HepG2 (cell line): ENCODE measurements around the gene HKDC1. TPM values are rescaled to one million over a fixed set of nuclear protein-coding genes. Genes with fewer than 3 reads are reported as not detected.
A peak's percentile ranks its signal among the peaks of the same experiment; 100 is the strongest.

Source experiments
- ATAC-seq: fragments of 200-7000 bp; cut with Tn5 transposase; 3 replicates; pipeline ENCODE4 v1.9.1; 2020; ENCODE audit warnings: mild to moderate bottlenecking, moderate library complexity
- BruUV-seq: library from RNA; stranded (reverse); fragments of 400-500 nt; replicated peaks from 2 replicates; lab custom pipeline; 2021; lab: Mats Ljungman, UMichigan
- CTCF ChIA-PET: fragments of 300-600 bp; formaldehyde crosslinking; extraction: SDS; loops from one replicate; lab custom pipeline; 2021; ENCODE audit warnings: low total read pairs, inconsistent platforms, low intra/inter-chr PET ratio; lab: Yijun Ruan, JAX
- POLR2A ChIA-PET: fragments of 350-600 bp; sonication (Branson Sonifier 250); formaldehyde crosslinking; loops from one replicate; lab custom pipeline; 2020; ENCODE audit warnings: antibody characterized with exemption, inconsistent platforms; lab: Yijun Ruan, JAX
- DNase-seq: peaks from one replicate; pipeline ENCODE4 v3.0.0-alpha.2; 2015; ENCODE audit warnings: low spot score
- FAIRE-seq: peaks from 3 replicates; lab custom pipeline; 2011; peaks lifted over from hg19 to GRCh38; lab: Jason Lieb, UNC
- H2AFZ ChIP-seq: one replicate; pipeline ENCODE4 v1.6.1; 2011; ENCODE audit warnings: low read length, inconsistent platforms
- H3K27ac ChIP-seq: fragments of 300-600 bp; 3 replicates; pipeline ENCODE4 v1.8.0; 2011; ENCODE audit warnings: mixed run types, mild to moderate bottlenecking, mixed read lengths, low read length, inconsistent platforms; ENCODE audit not compliant: insufficient read depth; ENCODE audit errors: extremely low read length
- H3K27me3 ChIP-seq, 2 experiments: fragments of 200-600 bp in 1 of 2; 2 replicates in 1 of 2; 3 replicates in 1 of 2; pipeline versions ENCODE4 v1.6.0 to v1.8.0; 2011; ENCODE audit warnings: low read length in 2 of 2, mild to moderate bottlenecking in 2 of 2, moderate library complexity in 2 of 2, inconsistent platforms in 1 of 2; ENCODE audit not compliant: insufficient read depth in 2 of 2, control insufficient read depth in 1 of 2
- H3K36me3 ChIP-seq, 2 experiments: fragments of 200-600 bp in 1 of 2; replicated peaks in 1 of 2; 2 replicates in 1 of 2; 3 replicates in 1 of 2; pipeline versions ENCODE4 v1.5.1 to v1.8.0; 2011; ENCODE audit warnings: low read length in 2 of 2, inconsistent platforms in 1 of 2; ENCODE audit not compliant: insufficient read depth in 2 of 2, control insufficient read depth in 1 of 2
- H3K4me1 ChIP-seq: 2 replicates; pipeline ENCODE4 v1.5.1; 2012; ENCODE audit warnings: low read length, inconsistent platforms; ENCODE audit not compliant: insufficient read depth
- H3K4me2 ChIP-seq: 2 replicates; pipeline ENCODE4 v1.6.0; 2011; ENCODE audit warnings: low read depth, low read length, inconsistent platforms
- H3K4me3 ChIP-seq, 3 experiments: fragments of 200-600 bp in 1 of 3; sonication (generic), shearing (Covaris generic) in 1 of 3; replicated peaks in 1 of 3; 2 replicates each; pipeline ENCODE4 v1.5.1; 2011 to 2016; ENCODE audit warnings: low read length in 3 of 3, inconsistent platforms in 2 of 3, low read depth in 2 of 3, mild to moderate bottlenecking in 2 of 3, control low read depth in 1 of 3, mixed read lengths in 1 of 3; ENCODE audit not compliant: insufficient read depth in 1 of 3
- H3K79me2 ChIP-seq: one replicate; pipeline ENCODE4 v1.6.1; 2011; ENCODE audit warnings: low read length, inconsistent platforms; ENCODE audit not compliant: insufficient read depth
- H3K9ac ChIP-seq: 2 replicates; pipeline ENCODE4 v1.6.0; 2011; ENCODE audit warnings: mild to moderate bottlenecking, low read depth, low read length, inconsistent platforms; ENCODE audit not compliant: insufficient read depth
- H3K9me3 ChIP-seq: 2 replicates; pipeline ENCODE4 v1.5.1; 2012; ENCODE audit warnings: mild to moderate bottlenecking, low read length
- H4K20me1 ChIP-seq: 2 replicates; pipeline ENCODE4 v1.6.0; 2011; ENCODE audit warnings: inconsistent platforms, mild to moderate bottlenecking, low read length, moderate library complexity; ENCODE audit not compliant: insufficient read depth
- HMGA1 ChIP-seq: sonication (generic); formaldehyde crosslinking; conservative IDR thresholded peaks from 2 replicates; pipeline ENCODE4 v1.4.0; 2020; ENCODE audit warnings: missing genetic modification reagents
- HNRNPL ChIP-seq: fragments of 200-400 bp; formaldehyde crosslinking; IDR thresholded peaks from 2 replicates; pipeline ENCODE4 v1.6.1; 2017; ENCODE audit warnings: mild to moderate bottlenecking, low read depth, low read length
- WGBS: methylation state at CpG from one replicate; pipeline ENCODE4 v1.1.6; 2017; ENCODE audit warnings: low lambda C conversion rate; 5-methylcytosine and 5-hydroxymethylcytosine counted together
- in situ Hi-C: cut with HindIII; loops from 2 replicates; pipeline ENCODE4 v1.10.0; 2017; ENCODE audit warnings: low pct_unique_long_range_greater_than_20kb; ENCODE audit not compliant: extremely low pct_ligation_motif_present
- intact Hi-C: fragments of 100-400 bp; cut with micrococcal nuclease; formaldehyde crosslinking; loops from one replicate; pipeline ENCODE4 v1.10.0; 2022; ENCODE audit not compliant: unreplicated experiment
- polyA plus RNA-seq, 8 experiments: library from polyadenylated mRNA; depleted of rRNA in 3 of 8; stranded (reverse) in 7 of 8; unstranded in 1 of 8; fragments of >200 nt; fragmentation: Illumina TruSeq in 4 of 8; extraction: Trizol in 4 of 8; gene quantifications; 2 replicates each; pipeline versions ENCODE4 v1.2.1 to v1.2.3, GENCODE V29; 2011 to 2016; ENCODE audit warnings: low read depth in 4 of 8, missing spikeins in 1 of 8, mixed read lengths in 1 of 8; ENCODE audit not compliant: insufficient read depth in 1 of 8
- total RNA-seq, 5 experiments: library from RNA; depleted of rRNA; stranded (reverse); fragments of >200 nt; fragmentation: Illumina TruSeq; extraction: Trizol; gene quantifications; 2 replicates each; pipeline ENCODE4 v1.2.3, GENCODE V29; 2016; ENCODE audit warnings: low read depth in 1 of 5
- TF ChIP-seq, protein P1 (sequence below): sonication (generic); formaldehyde crosslinking; IDR thresholded peaks from 2 replicates; pipeline ENCODE4 v1.4.0; 2020; ENCODE audit warnings: missing genetic modification reagents, borderline replicate concordance

Gene HKDC1
- total and polyA plus RNA-seq, 2 of the 13 experiments (the other 11 are each of a cell fraction or from before 2014, with no cell fraction given): 8.1 to 12.4 TPM

- no peaks in the 10 kb centered on the region for H3K36me3 ChIP-seq
- H4K20me1 ChIP-seq: no peaks in the 10 kb centered on the region
- H3K4me2 ChIP-seq: no peak overlapping the region
- H3K79me2 ChIP-seq: no peaks in the 10 kb centered on the region
- H2AFZ ChIP-seq: no peak overlapping the region
- no TSS peak for BruUV-seq
- H3K4me3 ChIP-seq: no peak overlapping the region
- peaks cover 0 to 15% of the 10 kb centered on the region in 2 experiments; a peak in 3 of 5 replicates for H3K27me3 ChIP-seq
- ChIA-PET POLR2A (no interaction called here), CTCF (no interaction called here)
- ATAC-seq: peak; percentile 72
- no peaks in the 10 kb centered on the region for H3K9me3 ChIP-seq
- no peaks in the 10 kb centered on the region; the same call in 1 of the 2 replicates for H3K4me1 ChIP-seq
- no peak overlapping the region for H3K9ac ChIP-seq
- TF ChIP-seq, protein P1, sequence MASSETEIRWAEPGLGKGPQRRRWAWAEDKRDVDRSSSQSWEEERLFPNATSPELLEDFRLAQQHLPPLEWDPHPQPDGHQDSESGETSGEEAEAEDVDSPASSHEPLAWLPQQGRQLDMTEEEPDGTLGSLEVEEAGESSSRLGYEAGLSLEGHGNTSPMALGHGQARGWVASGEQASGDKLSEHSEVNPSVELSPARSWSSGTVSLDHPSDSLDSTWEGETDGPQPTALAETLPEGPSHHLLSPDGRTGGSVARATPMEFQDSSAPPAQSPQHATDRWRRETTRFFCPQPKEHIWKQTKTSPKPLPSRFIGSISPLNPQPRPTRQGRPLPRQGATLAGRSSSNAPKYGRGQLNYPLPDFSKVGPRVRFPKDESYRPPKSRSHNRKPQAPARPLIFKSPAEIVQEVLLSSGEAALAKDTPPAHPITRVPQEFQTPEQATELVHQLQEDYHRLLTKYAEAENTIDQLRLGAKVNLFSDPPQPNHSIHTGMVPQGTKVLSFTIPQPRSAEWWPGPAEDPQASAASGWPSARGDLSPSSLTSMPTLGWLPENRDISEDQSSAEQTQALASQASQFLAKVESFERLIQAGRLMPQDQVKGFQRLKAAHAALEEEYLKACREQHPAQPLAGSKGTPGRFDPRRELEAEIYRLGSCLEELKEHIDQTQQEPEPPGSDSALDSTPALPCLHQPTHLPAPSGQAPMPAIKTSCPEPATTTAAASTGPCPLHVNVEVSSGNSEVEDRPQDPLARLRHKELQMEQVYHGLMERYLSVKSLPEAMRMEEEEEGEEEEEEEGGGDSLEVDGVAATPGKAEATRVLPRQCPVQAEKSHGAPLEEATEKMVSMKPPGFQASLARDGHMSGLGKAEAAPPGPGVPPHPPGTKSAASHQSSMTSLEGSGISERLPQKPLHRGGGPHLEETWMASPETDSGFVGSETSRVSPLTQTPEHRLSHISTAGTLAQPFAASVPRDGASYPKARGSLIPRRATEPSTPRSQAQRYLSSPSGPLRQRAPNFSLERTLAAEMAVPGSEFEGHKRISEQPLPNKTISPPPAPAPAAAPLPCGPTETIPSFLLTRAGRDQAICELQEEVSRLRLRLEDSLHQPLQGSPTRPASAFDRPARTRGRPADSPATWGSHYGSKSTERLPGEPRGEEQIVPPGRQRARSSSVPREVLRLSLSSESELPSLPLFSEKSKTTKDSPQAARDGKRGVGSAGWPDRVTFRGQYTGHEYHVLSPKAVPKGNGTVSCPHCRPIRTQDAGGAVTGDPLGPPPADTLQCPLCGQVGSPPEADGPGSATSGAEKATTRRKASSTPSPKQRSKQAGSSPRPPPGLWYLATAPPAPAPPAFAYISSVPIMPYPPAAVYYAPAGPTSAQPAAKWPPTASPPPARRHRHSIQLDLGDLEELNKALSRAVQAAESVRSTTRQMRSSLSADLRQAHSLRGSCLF (CRISPR knock-in tag): no peak
- TF ChIP-seq HMGA1 (CRISPR knock-in tag): no peak
- peak; percentile 94 for TF ChIP-seq HNRNPL
- in situ Hi-C loops (no loop called here), intact Hi-C loops (no loop called here)
- DNase-seq: no peak
- 12% methylated on average over 4 of the region's 4 CpGs for WGBS
- H3K27ac ChIP-seq: no peak overlapping the region
- no peak for FAIRE-seq
Measured at GRCh38 chr10:69290993-69291392, 70.9 kb downstream of the HKDC1 start.
